ENCODE data around the gene TRIM15.

DNA sequence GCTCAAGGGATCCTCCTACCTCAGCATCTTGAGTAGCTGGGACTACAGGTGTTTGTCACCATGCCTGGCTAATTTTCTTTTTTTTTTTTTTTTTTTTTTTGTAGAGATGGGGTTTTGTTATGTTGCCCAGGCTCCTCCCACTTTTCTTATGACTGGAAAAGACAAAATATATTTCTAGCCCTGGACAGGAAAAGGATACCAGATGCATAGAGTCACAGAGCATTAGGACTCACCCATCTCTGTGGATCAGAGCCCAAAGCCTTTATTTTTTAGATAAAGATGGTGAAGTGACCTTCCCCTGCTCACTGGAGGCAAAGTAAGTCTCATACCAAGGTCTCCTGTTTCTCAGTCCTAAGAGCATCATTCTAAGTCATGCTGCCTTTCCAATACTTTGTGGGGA is 5.8 kb upstream of the TRIM15 start:
- TF ChIP-seq, protein P1, sequence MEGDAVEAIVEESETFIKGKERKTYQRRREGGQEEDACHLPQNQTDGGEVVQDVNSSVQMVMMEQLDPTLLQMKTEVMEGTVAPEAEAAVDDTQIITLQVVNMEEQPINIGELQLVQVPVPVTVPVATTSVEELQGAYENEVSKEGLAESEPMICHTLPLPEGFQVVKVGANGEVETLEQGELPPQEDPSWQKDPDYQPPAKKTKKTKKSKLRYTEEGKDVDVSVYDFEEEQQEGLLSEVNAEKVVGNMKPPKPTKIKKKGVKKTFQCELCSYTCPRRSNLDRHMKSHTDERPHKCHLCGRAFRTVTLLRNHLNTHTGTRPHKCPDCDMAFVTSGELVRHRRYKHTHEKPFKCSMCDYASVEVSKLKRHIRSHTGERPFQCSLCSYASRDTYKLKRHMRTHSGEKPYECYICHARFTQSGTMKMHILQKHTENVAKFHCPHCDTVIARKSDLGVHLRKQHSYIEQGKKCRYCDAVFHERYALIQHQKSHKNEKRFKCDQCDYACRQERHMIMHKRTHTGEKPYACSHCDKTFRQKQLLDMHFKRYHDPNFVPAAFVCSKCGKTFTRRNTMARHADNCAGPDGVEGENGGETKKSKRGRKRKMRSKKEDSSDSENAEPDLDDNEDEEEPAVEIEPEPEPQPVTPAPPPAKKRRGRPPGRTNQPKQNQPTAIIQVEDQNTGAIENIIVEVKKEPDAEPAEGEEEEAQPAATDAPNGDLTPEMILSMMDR (conservative IDR thresholded peaks at IDR 0.05; ENCODE audit: low read depth, low read length), result no peak
- no peak for TF ChIP-seq EZH2 (IDR thresholded peaks at IDR 0.05; ENCODE audit: low read length, unreplicated experiment)
- no peak for TF ChIP-seq EZH2phosphoT487 (IDR thresholded peaks at IDR 0.05; ENCODE audit: borderline replicate concordance, low read length)

All from PC-3 (cell line).